Inflammatory macrophage (primary cell): ENCODE measurements around the gene MAP4K4.
"Not testable (repeated sequence)": the region's sequence is repeated elsewhere in the genome, so short reads cannot be mapped to it uniquely, and the experiment has no call there.

Experiments
- DNase-seq, 2 donors: peaks; one replicate each; pipeline ENCODE4 v3.0.0-alpha.2; 2020 to 2022

Gene MAP4K4

GRCh38 chr2:101744832-101745231 lies 47.3 kb downstream of the MAP4K4 start:
- no peak for DNase-seq

- no peak for DNase-seq
Measured at GRCh38 chr2:101745711-101746694, 48.5 kb downstream of the MAP4K4 start.

- DNase-seq = peak; percentile 18 to 21
Measured at GRCh38 chr2:101748000-101748399, 50.5 kb downstream of the MAP4K4 start.

GRCh38 chr2:101748462-101748861 lies 51.0 kb downstream of the MAP4K4 start:
- DNase-seq = not testable (repeated sequence)

- no peak for DNase-seq
Measured at GRCh38 chr2:101750688-101751087, 53.2 kb downstream of the MAP4K4 start.

- no peak for DNase-seq
Measured at GRCh38 chr2:101751276-101751815, 53.8 kb downstream of the MAP4K4 start.

- DNase-seq = no peak
Measured at GRCh38 chr2:101751875-101752619, 54.5 kb downstream of the MAP4K4 start.

GRCh38 chr2:101752716-101753616 lies 55.5 kb downstream of the MAP4K4 start:
- no peak for DNase-seq

- no peak for DNase-seq
Measured at GRCh38 chr2:101753720-101754490, 56.4 kb downstream of the MAP4K4 start.

- DNase-seq = no peak
Measured at GRCh38 chr2:101754618-101755017, 57.1 kb downstream of the MAP4K4 start.

GRCh38 chr2:101756266-101756665 lies 58.8 kb downstream of the MAP4K4 start:
- no peak for DNase-seq

- DNase-seq = no peak
Measured at GRCh38 chr2:101758001-101758400, 60.5 kb downstream of the MAP4K4 start.

GRCh38 chr2:101759162-101759561 lies 61.7 kb downstream of the MAP4K4 start:
- no peak for DNase-seq

- DNase-seq = no peak
Measured at GRCh38 chr2:101762451-101763171, 65.1 kb downstream of the MAP4K4 start.

- DNase-seq = peak; percentile 74 to 75
Measured at GRCh38 chr2:101763496-101764333, 66.2 kb downstream of the MAP4K4 start.

GRCh38 chr2:101766337-101766736 lies 68.8 kb downstream of the MAP4K4 start:
- peak; percentile 32 to 55 for DNase-seq

- DNase-seq = no peak
Measured at GRCh38 chr2:101766871-101767739, 69.6 kb downstream of the MAP4K4 start.

- no peak for DNase-seq
Measured at GRCh38 chr2:101768556-101769220, 71.2 kb downstream of the MAP4K4 start.
